ENCODE data around the gene PTRH2. TPM values are rescaled to one million over a fixed set of nuclear protein-coding genes. Genes with fewer than 3 reads are reported as not detected.

PTRH2 gene
- total RNA-seq, 4 donors from 2014 or later = 9.6 to 27.4 (median 21.7) TPM

DNA sequence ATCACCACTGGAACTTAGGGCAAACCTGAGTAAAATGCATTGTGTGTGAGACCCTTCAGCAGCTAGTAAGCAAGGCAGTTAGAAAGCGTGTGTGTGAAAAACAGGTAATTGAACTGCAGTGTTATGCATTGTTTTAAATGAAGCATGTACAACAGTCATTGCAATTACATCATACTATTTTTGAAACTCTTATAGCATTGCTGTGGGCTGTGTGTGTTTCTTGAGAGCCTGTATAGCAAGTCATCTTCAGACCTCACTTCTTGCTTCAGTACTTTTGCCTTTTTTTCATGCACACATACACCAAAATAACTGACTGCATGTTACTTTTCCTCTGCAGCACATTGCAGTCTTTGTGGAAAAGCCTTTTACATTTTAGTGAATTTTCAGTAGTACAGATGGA, 19.2 kb downstream of the PTRH2 start:
- TF ChIP-seq, protein P1, sequence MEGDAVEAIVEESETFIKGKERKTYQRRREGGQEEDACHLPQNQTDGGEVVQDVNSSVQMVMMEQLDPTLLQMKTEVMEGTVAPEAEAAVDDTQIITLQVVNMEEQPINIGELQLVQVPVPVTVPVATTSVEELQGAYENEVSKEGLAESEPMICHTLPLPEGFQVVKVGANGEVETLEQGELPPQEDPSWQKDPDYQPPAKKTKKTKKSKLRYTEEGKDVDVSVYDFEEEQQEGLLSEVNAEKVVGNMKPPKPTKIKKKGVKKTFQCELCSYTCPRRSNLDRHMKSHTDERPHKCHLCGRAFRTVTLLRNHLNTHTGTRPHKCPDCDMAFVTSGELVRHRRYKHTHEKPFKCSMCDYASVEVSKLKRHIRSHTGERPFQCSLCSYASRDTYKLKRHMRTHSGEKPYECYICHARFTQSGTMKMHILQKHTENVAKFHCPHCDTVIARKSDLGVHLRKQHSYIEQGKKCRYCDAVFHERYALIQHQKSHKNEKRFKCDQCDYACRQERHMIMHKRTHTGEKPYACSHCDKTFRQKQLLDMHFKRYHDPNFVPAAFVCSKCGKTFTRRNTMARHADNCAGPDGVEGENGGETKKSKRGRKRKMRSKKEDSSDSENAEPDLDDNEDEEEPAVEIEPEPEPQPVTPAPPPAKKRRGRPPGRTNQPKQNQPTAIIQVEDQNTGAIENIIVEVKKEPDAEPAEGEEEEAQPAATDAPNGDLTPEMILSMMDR (IDR thresholded peaks at IDR 0.05) = no peak
- TF ChIP-seq POLR2A (IDR thresholded peaks at IDR 0.05) = no peak
- Histone ChIP-seq H3K27me3 (no peaks in the 10 kb centered on the region), H3K36me3 (peaks cover 74 to 75% of the 10 kb centered on the region in 2 donors), H3K9me3 (no peaks in the 10 kb centered on the region), H3K27ac (no peak overlapping the region), H3K4me3 (replicated peaks in 1 of 3) (no peak overlapping the region), H3K4me1 (no peaks in the 10 kb centered on the region)
- intact Hi-C loops (cut with DNase I) = no loop called here
- WGBS, 2 donors = 94 to 97% methylated on average over 1 of the region's 1 CpG
- DNase-seq = no peak

DNA sequence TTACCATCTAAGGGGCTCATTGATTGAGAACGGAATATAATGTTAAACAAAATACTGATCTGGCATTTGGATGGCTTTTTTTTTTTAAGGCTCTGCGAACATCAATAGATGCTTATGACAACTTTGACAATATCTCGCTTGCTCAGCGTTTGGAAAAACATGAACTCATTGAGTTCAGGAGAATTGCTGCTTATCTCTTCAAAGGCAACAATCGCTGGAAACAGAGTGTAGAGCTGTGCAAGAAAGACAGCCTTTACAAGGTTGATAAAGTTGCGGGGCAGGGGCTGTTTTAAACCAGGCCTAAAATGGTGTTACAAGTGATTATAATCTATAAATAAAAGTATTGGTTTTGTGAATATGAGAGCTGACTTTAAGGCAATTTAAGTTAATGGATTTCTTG, 22.3 kb downstream of the PTRH2 start:
- H3K36me3 ChIP-seq = peaks cover 77 to 80% of the 10 kb centered on the region in 2 donors
- intact Hi-C loops (cut with DNase I) = no loop called here

DNA sequence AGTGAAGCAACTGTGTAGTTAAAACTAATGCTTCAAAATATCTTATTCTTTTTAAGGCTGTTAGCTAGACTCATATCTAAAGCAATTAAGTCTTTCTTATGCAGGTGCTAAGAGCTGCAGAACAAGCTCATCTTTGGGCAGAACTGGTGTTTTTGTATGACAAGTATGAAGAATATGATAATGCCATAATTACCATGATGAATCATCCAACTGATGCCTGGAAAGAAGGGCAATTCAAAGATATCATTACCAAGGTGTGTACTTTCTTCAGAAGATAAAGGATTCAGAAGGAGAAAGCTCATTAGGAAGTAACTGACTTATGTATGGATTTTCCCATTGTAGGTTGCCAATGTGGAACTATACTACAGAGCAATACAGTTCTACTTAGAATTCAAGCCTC, 23.9 kb downstream of the PTRH2 start:
- Histone ChIP-seq H3K27ac (no peak overlapping the region), H3K9me3 (no peaks in the 10 kb centered on the region), H3K4me3 (replicated peaks in 1 of 3) (no peak overlapping the region), H3K27me3 (no peaks in the 10 kb centered on the region), H3K4me1 (no peaks in the 10 kb centered on the region), H3K36me3 (peaks cover 88 to 91% of the 10 kb centered on the region in 2 donors)
- intact Hi-C loops (cut with DNase I) = no loop called here
- no peak for DNase-seq
- TF ChIP-seq POLR2A (IDR thresholded peaks at IDR 0.05) = no peak
- TF ChIP-seq, protein P1 (IDR thresholded peaks at IDR 0.05) = no peak

More for the DNA sequence above, 22.3 kb downstream of the PTRH2 start:
- TF ChIP-seq POLR2A (IDR thresholded peaks at IDR 0.05) = no peak
- TF ChIP-seq, protein P1 (IDR thresholded peaks at IDR 0.05) = no peak
- no peak overlapping the region for H3K27ac ChIP-seq
- WGBS, 2 donors = 84% methylated on average over 6 of the region's 6 CpGs
- H3K9me3 ChIP-seq = no peaks in the 10 kb centered on the region
- no peaks in the 10 kb centered on the region for H3K4me1 ChIP-seq
- H3K4me3 ChIP-seq (replicated peaks in 1 of 3) = no peak overlapping the region
- no peaks in the 10 kb centered on the region for H3K27me3 ChIP-seq
- DNase-seq = no peak

DNA sequence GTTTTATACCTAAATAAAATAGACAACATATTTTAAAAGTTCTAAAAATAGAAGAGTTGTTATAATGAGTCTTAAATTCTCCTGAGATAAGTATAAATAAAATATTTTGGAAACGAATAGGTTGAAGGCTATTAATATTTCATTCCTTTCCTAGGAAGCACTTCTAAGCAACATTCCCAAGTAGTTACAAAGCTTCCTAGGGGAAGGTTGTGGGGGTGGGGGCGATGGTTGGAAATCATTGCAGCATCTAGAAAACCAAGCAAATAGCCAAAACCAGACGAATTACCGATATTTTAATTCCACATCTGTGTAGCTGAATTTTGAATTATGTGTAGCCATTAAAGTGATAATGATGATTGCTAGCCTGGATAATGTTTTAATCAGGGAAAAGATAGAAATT, 26.9 kb downstream of the PTRH2 start:
- TF ChIP-seq POLR2A (IDR thresholded peaks at IDR 0.05) = no peak
- TF ChIP-seq, protein P1 (IDR thresholded peaks at IDR 0.05) = no peak
- Histone ChIP-seq H3K27me3 (no peaks in the 10 kb centered on the region), H3K9me3 (no peaks in the 10 kb centered on the region), H3K27ac (no peak overlapping the region), H3K36me3 (peaks cover 82 to 92% of the 10 kb centered on the region in 2 donors), H3K4me3 (replicated peaks in 1 of 3) (no peak overlapping the region), H3K4me1 (peaks cover 0 to 4% of the 10 kb centered on the region in 2 donors)
- DNase-seq = no peak
- intact Hi-C loops (cut with DNase I) = no loop called here
- WGBS, 2 donors = 81 to 90% methylated on average over 4 of the region's 4 CpGs

DNA sequence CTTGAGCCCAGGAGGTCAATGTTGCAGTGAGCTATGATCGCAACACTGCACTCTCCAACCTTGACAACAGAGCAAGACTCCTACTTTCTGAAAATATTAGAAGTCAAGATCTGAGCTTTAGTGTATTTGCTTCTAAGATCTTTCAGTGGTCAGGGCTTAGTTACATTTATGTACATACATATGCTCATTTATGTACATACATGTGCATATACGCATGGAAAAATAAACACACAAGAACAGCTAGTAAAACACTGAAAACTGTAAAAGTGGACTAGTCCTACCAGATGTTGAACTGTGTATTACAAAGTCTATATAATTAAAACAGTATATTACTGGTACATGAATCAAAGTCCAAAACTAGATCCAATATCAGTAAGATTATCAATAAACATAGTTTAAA, 28.3 kb downstream of the PTRH2 start:
- no peak overlapping the region for H3K4me3 ChIP-seq (replicated peaks in 1 of 3)
- peaks cover 77 to 91% of the 10 kb centered on the region in 2 donors for H3K36me3 ChIP-seq
- 48% methylated on average over 2 of the region's 2 CpGs for WGBS, 2 donors
- no peaks in the 10 kb centered on the region for H3K27me3 ChIP-seq
- H3K9me3 ChIP-seq = no peaks in the 10 kb centered on the region
- intact Hi-C loops (cut with DNase I) = no loop called here
- no peak for DNase-seq
- H3K27ac ChIP-seq = no peak overlapping the region
- H3K4me1 ChIP-seq = peaks cover 0 to 4% of the 10 kb centered on the region in 2 donors
- TF ChIP-seq POLR2A (IDR thresholded peaks at IDR 0.05) = no peak
- TF ChIP-seq, protein P1 (IDR thresholded peaks at IDR 0.05) = no peak
